ENCODE data around the gene WDR45.
"Not testable (repeated sequence)": the region's sequence is repeated elsewhere in the genome, so short reads cannot be mapped to it uniquely, and the experiment has no call there.

WDR45 gene

GRCh38 chrX:49079489-49080428 is at the start of gene WDR45:
Gene WDR45, minus strand, starts transcription at chrX:49079887. Its CDS starts 1,792 bp downstream, at chrX:49078095.
- DNase-seq: peak; percentile 81

- DNase-seq: no peak
Observed at GRCh38 chrX:49129427-49129826, 49.7 kb upstream of the WDR45 start.

- not testable (repeated sequence) for DNase-seq
Observed at GRCh38 chrX:49127742-49128258, 48.1 kb upstream of the WDR45 start.

DNA sequence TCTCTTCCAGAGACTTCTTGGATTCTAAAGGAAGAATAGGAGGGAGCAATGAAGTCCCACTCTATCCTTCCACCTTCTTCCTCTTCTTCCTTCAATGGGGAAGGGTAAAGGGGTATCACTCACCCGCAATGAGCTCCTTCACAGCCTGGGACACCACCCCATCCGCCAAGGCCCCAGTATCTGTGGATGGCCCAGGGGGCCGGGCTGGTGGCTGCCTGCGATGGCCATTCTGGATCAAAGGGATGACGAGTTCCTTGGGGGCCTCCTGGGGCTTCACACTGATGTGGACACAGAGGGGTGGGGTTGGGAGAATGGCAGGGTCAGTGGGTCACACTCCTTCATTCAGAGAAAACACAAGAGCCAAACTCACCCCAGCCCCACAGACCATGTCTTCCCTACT is 42.8 kb upstream of the WDR45 start:
- DNase-seq: no peak

DNA sequence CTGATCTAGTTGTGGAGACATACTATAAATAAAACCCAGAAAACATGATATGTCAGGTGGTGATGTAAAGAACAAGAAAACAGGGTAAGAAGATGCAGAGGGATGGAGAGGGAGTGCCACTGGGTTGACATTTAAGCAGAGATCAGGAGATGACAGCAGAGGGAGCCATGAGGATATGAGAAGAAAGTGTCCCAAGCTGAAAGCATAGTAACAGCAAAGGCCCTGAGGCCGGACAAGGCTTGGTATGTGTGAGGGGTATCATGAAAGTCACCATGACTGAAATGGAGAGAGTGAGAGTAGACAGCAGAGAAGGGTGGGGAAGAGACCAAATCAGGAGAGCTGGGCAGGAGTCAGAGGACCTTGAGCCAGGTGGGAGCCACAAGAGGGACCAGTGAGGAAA is 40.4 kb upstream of the WDR45 start:
- no peak for DNase-seq

DNA sequence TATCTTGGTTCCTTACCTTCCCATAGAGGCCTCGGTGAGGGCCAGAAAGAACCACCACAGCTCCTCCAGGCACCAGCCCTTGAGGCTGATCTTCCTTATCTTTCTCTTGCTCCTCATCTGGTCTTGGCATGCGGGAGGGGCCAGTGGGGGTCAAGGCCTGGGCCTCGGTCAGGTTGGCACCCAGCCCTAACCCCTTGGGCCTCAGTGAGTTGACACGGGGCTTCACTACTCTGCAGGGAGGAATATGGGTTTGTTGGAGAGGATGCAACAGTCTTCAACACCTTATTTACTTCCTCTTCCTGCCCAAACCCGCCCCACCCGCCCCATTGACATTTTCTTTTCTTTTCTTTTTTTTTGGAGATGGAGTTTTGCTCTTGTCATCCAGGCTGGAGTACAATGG is 37.9 kb upstream of the WDR45 start:
- DNase-seq: no peak

DNA sequence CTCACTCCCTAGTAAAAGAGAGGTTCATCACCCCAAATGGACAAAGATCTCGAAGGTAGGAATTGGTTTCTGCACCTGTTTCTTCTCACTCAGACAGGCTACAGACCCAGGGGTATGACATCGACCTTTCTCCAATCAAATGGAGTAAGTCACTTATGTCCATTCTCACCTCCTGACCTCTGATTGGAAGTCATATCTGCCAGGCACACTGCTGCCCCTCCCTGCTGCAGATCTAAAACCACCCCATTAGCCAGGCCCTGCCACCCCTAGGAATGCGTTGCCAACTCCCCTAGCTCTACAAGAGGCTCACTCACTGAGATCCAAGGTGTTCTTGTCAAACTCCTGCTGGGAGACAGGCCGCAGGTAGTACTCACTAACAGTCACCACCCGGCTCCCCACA is 37.0 kb upstream of the WDR45 start:
- no peak for DNase-seq

DNA sequence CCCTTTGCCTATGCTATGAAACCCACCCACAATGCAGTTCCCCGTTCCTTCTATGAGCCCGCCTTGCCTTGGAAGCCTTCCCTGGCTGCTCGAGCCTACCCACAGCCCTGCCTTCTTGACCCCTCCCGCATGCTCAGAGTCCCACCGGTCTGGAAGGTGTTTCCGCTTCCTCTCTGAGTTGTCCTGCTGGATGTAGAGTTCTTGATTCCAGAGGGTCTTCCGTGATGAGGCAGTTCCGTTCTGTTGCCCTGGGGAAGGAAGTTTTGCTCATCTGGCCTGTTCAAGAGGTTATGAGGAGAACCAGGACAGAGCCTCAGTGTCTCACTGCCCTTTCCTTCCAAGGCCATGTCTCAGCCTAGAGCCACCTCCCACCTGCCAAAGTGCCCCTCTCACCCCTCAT is 36.4 kb upstream of the WDR45 start:
- DNase-seq: no peak

- DNase-seq: no peak
Observed at GRCh38 chrX:49111791-49112190, 32.1 kb upstream of the WDR45 start.

DNA sequence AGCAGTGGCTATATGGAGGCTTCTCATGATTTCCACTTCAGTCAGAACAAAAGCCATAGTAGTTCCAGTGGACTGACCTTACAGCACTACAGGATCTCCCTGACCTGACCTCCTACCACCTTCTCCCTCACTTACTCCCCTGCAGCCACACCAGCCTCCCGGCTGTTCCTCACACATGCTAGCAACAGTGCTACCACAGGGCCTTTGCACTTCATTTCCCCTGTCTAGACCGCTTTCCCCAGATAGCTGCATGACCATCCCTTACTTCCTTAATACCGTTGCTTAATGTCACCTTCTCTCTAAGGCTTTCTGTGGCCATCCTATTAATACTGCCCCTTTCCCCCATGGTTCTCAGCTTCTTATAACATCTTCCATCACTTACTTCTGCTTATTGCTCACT is 30.7 kb upstream of the WDR45 start:
- no peak for DNase-seq

- no peak for DNase-seq
Observed at GRCh38 chrX:49108641-49109040, 29.0 kb upstream of the WDR45 start.

GRCh38 chrX:49106930-49107329 is 27.2 kb upstream of the WDR45 start:
- DNase-seq: no peak

- DNase-seq: no peak
Observed at GRCh38 chrX:49106296-49106695, 26.6 kb upstream of the WDR45 start.

GRCh38 chrX:49103637-49104036 is 23.9 kb upstream of the WDR45 start:
- no peak for DNase-seq

- DNase-seq: no peak
Observed at GRCh38 chrX:49102190-49102589, 22.5 kb upstream of the WDR45 start.

- DNase-seq: no peak
Observed at GRCh38 chrX:49101629-49101984, 21.9 kb upstream of the WDR45 start.

DNA sequence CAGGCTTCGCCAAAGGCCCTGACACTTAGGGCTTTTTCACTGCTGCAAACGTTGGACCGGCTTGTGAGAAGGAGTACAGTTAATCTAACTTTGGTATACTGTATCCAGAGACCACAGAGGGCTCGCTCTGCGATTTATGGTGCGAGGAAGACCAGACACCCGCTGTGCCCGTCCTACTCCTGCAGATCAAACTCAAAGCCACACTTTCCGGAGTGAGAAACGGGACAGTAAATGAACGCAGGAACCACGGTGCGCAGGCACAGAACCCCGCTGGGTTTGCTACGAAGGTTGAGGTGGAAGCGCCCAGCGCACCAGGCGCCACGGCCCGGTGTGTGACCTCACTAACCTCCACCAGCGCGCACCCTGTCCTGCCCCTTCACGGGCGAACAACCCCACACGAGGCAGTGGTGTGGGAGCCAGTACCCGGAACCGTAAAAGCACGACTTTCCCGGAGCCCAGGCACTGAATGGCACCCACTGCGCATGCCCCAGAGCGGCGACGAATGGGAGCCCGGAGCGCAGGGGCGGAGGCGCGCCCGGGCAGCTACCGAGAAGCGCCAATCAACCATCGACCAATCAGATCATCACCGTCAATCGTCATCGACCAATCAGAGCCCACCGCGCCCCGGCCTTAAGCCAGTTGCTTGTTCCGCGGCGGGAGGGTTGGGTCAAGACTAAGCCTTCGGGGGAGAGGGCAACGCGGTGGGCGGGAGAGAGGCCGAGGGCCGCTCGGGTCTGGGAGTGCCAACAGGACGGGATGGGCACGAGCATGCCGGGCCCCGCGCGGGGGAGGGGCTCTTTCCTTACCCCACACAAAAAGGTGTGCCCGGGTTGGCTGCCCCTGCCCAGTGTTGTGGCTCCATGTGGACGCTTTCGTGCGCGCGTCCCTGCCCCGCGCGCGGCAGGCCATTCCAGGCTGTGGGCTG is 21.3 kb upstream of the WDR45 start:
- peak; percentile 91 for DNase-seq

- DNase-seq: no peak
Observed at GRCh38 chrX:49096419-49096818, 16.7 kb upstream of the WDR45 start.

DNA sequence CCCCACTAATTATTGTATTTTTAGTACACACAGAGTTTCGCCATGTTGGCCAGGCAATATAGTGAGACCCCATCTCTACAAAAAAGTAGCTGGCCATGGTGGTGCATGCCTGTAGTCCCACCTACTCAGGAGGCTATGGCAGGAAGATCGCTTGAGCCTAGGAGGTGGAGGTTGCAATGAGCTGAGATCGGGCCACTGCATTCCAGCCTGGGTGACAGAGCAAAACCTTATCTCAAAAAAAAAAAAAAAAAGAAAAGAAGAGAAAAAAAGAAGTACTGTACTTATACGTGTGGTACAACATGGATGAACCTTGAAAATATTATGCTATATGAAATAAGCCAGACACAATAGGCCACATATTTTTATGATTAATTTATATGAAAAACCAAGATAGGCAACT is 9.9 kb upstream of the WDR45 start:
- no peak for DNase-seq

DNA sequence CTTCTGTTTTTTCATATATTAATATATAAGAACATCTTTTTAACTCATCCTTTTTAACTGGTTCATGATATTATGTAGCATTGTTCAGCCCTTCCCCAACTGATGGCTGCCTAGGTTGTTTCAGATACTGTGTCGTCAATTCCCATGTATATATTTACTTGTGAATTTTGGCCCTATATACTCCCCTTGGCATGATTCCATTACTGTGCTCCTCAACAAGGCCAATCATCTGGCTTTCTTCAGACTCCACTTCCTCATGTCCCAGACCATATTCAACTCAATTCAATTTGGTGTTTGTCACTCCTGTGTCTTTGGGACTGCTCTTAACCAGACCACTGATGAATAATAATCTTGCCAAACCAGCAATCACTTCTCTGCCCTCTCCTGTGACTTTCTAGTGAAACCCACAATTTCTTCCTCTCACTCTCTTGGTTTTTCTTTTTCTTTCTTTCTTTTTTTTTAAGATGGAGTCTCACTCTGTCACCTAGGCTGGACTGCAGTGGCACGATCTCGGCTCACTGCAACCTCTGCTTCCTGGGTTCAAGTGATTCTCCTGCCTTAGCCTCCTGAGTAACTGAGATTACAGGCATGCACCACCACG is 2.7 kb upstream of the WDR45 start:
- DNase-seq: no peak

DNA sequence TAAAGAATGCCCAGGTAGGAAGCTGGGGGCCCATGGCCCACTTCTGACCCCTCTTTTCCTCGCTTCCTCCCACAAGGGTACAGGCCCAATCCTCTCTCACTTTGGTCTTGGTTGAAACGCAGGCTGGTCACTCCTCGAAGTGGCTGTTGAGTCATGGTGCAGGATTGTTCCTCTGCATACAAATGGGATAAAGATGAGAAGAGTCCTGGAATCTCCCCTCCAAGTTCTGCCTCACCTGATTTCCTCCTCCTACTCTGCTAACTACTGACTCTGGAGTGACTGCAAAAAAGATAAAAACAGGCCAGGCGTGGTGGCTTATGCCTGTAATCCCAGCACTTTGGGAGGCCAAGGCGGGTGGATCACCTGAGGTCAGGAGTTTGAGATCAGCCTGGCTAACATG is 1.7 kb downstream of the WDR45 start:
- no peak for DNase-seq

DNA sequence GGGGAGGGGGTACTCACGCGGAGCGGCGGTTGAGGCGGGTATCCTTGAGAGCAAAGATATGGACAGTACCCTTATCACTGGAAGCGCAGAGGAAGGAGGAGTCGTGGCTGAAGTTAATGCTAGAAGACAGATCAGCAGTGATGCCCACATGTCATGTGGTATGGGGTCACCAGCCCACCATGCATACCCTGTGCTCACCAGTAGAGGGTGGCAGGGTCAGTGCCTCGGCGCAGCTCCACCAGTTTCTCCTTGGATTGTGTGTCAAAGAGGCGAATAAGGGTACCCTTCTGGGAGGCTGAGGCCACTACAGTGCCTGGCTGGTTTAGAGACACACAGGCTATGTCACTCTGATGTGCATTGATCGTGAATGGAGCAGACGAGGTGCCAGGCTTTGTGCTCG is 4.3 kb downstream of the WDR45 start:
- DNase-seq: no peak
